Endodermal cell (in vitro differentiated cells): ENCODE results near the gene RAB4A. TPM values are rescaled to one million over a fixed set of nuclear protein-coding genes. Genes with fewer than 3 reads are reported as not detected.

Source experiments
- DNase-seq: peaks from one replicate; pipeline ENCODE4 v3.0.0-alpha.2; 2017
- H3K27ac ChIP-seq: 2 replicates; pipeline ENCODE4 v1.5.1; 2013; ENCODE audit warnings: mild to moderate bottlenecking, low read depth, low read length, moderate library complexity
- H3K27me3 ChIP-seq: 2 replicates; pipeline ENCODE4 v1.6.1; 2013; ENCODE audit warnings: mild to moderate bottlenecking, low read length, moderate library complexity; ENCODE audit not compliant: insufficient read depth, control insufficient read depth, poor library complexity, severe bottlenecking
- H3K36me3 ChIP-seq: 2 replicates; pipeline ENCODE4 v1.7.0; 2013; ENCODE audit warnings: mild to moderate bottlenecking, low read length, moderate library complexity; ENCODE audit not compliant: control insufficient read depth, insufficient read depth
- H3K4me1 ChIP-seq: one replicate; pipeline ENCODE4 v1.7.0; 2013; ENCODE audit warnings: low read length; ENCODE audit not compliant: control insufficient read depth, insufficient read depth
- H3K4me3 ChIP-seq: 2 replicates; pipeline ENCODE4 v1.5.1; 2013; ENCODE audit warnings: mild to moderate bottlenecking, low read length, moderate library complexity
- H3K9ac ChIP-seq: 2 replicates; pipeline ENCODE4 v1.6.1; 2013; ENCODE audit warnings: mild to moderate bottlenecking, low read length, moderate library complexity; ENCODE audit not compliant: poor library complexity, severe bottlenecking; ENCODE audit errors: extremely low read depth
- H3K9me3 ChIP-seq: 2 replicates; pipeline ENCODE4 v1.6.1; 2013; ENCODE audit warnings: mild to moderate bottlenecking, low read length, moderate library complexity; ENCODE audit not compliant: control insufficient read depth
- H3K27ac Mint-ChIP-seq: 2 replicates; pipeline ENCODE4 v1.8.0; 2020; ENCODE audit warnings: mixed read lengths
- H3K27me3 Mint-ChIP-seq: 2 replicates; pipeline ENCODE4 v1.8.0; 2021; ENCODE audit warnings: mild to moderate bottlenecking, mixed read lengths; ENCODE audit not compliant: insufficient read depth
- H3K36me3 Mint-ChIP-seq: 2 replicates; pipeline ENCODE4 v1.8.0; 2020; ENCODE audit warnings: low read depth, mixed read lengths
- H3K4me1 Mint-ChIP-seq: 2 replicates; pipeline ENCODE4 v1.8.0; 2020; ENCODE audit warnings: mixed read lengths
- H3K4me3 Mint-ChIP-seq: 2 replicates; pipeline ENCODE4 v1.8.0; 2020; ENCODE audit warnings: mild to moderate bottlenecking, moderate library complexity, mixed read lengths
- H3K9me3 Mint-ChIP-seq: 2 replicates; pipeline ENCODE4 v1.8.0; 2020; ENCODE audit warnings: mild to moderate bottlenecking, mixed read lengths
- WGBS, 2 experiments: methylation state at CpG; one replicate each; pipeline versions ENCODE4 v1.1.5 to v1.1.7; 2013; ENCODE audit warnings: missing lambda C conversion rate in 2 of 2, mixed read lengths in 1 of 2; ENCODE audit not compliant: insufficient coverage in 1 of 2, insufficient read length in 1 of 2; 5-methylcytosine and 5-hydroxymethylcytosine counted together
- total RNA-seq, 2 donors: library from RNA; stranded (reverse); fragmentation: NEBNext Ultra II Directional in 1 of 2; extraction: Animal tissue kit (Norgen Biotek cat#: 25700) in 1 of 2; gene quantifications; 2 replicates in 1 of 2; 3 replicates in 1 of 2; pipeline ENCODE4 v1.2.1, GENCODE V29; 2021
- TF ChIP-seq, protein P1 (sequence below): fragments of 200-600 bp; sonication (generic); conservative IDR thresholded peaks from 2 replicates; pipeline ENCODE4 v1.5.0; 2021; ENCODE audit warnings: antibody characterized with exemption, mild to moderate bottlenecking

The RAB4A gene
- total RNA-seq, 2 donors from 2014 or later: 46.2 to 48.9 TPM

DNA sequence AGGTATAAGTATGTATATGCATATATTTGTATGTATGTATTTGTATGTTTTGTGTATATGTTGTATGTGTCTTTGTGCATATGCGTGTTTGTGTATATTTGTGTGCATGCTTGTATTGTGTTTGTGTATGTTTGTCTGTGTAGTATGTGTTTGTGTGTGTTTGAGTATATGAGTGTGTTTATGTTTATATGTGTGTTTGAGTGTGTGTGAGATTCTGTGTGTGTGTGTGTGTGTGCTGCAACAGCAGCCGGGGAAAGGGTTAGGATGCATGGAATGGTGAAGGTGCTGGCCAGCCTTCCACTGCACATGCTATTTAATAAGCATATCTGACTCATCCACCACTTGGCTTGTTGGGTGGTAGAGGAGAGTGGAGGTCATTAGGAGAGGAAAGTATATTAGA, 46.6 kb upstream of the RAB4A start:
- no peak for DNase-seq
- TF ChIP-seq, protein P1, sequence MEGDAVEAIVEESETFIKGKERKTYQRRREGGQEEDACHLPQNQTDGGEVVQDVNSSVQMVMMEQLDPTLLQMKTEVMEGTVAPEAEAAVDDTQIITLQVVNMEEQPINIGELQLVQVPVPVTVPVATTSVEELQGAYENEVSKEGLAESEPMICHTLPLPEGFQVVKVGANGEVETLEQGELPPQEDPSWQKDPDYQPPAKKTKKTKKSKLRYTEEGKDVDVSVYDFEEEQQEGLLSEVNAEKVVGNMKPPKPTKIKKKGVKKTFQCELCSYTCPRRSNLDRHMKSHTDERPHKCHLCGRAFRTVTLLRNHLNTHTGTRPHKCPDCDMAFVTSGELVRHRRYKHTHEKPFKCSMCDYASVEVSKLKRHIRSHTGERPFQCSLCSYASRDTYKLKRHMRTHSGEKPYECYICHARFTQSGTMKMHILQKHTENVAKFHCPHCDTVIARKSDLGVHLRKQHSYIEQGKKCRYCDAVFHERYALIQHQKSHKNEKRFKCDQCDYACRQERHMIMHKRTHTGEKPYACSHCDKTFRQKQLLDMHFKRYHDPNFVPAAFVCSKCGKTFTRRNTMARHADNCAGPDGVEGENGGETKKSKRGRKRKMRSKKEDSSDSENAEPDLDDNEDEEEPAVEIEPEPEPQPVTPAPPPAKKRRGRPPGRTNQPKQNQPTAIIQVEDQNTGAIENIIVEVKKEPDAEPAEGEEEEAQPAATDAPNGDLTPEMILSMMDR: no peak
- Histone ChIP-seq H3K4me3 (no peak overlapping the region), H3K4me1 (no peaks in the 10 kb centered on the region), H3K36me3 (no peaks in the 10 kb centered on the region), H3K9ac (no peak overlapping the region), H3K27me3 (peaks cover 2% of the 10 kb centered on the region), H3K27ac (no peak overlapping the region), H3K9me3 (no peaks in the 10 kb centered on the region)
- Mint-ChIP-seq H3K27me3 (peaks cover 2% of the 10 kb centered on the region), H3K9me3 (no peaks in the 10 kb centered on the region), H3K4me3 (no peak overlapping the region), H3K36me3 (no peaks in the 10 kb centered on the region), H3K27ac (no peak overlapping the region), H3K4me1 (peaks cover 13% of the 10 kb centered on the region)
- WGBS, 2 experiments: 98 to 100% methylated on average over 1 to 2 of the region's 2 CpGs

DNA sequence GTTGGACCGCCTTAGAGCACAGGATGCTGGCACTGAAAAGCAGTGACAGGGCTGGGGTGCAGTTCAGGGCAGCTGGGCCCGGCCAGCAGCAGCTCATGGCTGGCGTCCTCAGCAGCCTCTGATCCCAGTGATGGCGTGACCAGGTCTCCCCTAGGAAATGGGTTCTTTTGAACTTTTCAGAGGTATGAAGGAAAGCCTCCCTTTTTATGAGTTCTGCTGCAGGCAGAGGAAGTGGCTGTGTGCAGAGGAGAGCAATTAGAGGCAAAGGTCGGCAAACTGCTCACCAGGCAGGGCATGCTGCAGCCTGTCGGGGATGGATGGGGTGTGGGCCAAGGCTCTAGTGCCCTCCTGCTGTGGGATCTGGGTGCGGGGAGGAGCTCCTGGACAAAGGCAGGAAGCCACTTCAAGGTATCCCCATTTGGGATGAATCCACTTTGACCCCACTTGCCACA, 45.6 kb upstream of the RAB4A start:
- H3K27ac Mint-ChIP-seq: no peak overlapping the region
- peaks cover 12% of the 10 kb centered on the region for H3K27me3 ChIP-seq
- H3K9ac ChIP-seq: no peak overlapping the region
- H3K4me1 Mint-ChIP-seq: peaks cover 22% of the 10 kb centered on the region
- H3K27ac ChIP-seq: no peak overlapping the region
- 83 to 93% methylated on average over 5 to 7 of the region's 7 CpGs for WGBS, 2 experiments
- no peak overlapping the region for H3K4me3 Mint-ChIP-seq
- H3K9me3 ChIP-seq: no peaks in the 10 kb centered on the region
- H3K4me1 ChIP-seq: peaks cover 4% of the 10 kb centered on the region
- H3K36me3 ChIP-seq: no peaks in the 10 kb centered on the region
- H3K9me3 Mint-ChIP-seq: no peaks in the 10 kb centered on the region
- peaks cover 9% of the 10 kb centered on the region for H3K27me3 Mint-ChIP-seq
- H3K4me3 ChIP-seq: no peak overlapping the region
- TF ChIP-seq, protein P1: no peak
- no peaks in the 10 kb centered on the region for H3K36me3 Mint-ChIP-seq
- no peak for DNase-seq

DNA sequence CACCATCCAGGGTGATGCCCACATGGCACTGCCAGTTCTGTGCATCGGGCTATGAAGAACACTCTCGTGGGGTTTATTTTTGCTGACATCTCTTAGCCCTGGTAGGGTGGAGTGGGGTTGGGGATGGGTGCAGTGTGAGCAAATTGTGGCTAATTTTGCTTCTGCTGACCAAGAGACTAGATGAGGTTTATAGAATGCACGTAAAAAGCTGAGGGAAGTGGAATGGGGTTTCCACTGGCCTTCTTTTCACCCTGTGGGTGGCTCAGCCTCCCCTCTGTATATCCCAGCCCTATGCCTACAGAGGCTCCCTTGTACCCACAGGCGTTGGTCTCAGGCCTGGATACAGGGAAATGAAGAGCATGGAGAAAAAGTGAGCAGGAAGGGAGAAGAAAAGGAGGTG, 44.1 kb upstream of the RAB4A start:
- DNase-seq: no peak
- H3K9me3 ChIP-seq: no peaks in the 10 kb centered on the region
- Mint-ChIP-seq H3K9me3 (no peaks in the 10 kb centered on the region), H3K4me3 (no peak overlapping the region), H3K4me1 (peaks cover 36% of the 10 kb centered on the region), H3K27ac (no peak overlapping the region), H3K36me3 (no peaks in the 10 kb centered on the region), H3K27me3 (peaks cover 14% of the 10 kb centered on the region)
- peaks cover 9% of the 10 kb centered on the region for H3K4me1 ChIP-seq
- 84 to 87% methylated on average over 2 to 4 of the region's 4 CpGs for WGBS, 2 experiments
- H3K4me3 ChIP-seq: no peak overlapping the region
- no peak overlapping the region for H3K27ac ChIP-seq
- peaks cover 14% of the 10 kb centered on the region for H3K27me3 ChIP-seq
- no peaks in the 10 kb centered on the region for H3K36me3 ChIP-seq
- TF ChIP-seq, protein P1: no peak
- H3K9ac ChIP-seq: no peak overlapping the region
